GM21717 (cell line): ENCODE data around the gene C5.

Experiments
- ATAC-seq: cut with Tn5 transposase; IDR thresholded peaks from one replicate; pipeline ENCODE4 v1.9.1; 2021; ENCODE audit warnings: mild to moderate bottlenecking, moderate library complexity; ENCODE audit not compliant: unreplicated experiment

C5 gene

GRCh38 chr9:120927269-120928014, 122.6 kb downstream of the C5 start:
- ATAC-seq: no peak

DNA sequence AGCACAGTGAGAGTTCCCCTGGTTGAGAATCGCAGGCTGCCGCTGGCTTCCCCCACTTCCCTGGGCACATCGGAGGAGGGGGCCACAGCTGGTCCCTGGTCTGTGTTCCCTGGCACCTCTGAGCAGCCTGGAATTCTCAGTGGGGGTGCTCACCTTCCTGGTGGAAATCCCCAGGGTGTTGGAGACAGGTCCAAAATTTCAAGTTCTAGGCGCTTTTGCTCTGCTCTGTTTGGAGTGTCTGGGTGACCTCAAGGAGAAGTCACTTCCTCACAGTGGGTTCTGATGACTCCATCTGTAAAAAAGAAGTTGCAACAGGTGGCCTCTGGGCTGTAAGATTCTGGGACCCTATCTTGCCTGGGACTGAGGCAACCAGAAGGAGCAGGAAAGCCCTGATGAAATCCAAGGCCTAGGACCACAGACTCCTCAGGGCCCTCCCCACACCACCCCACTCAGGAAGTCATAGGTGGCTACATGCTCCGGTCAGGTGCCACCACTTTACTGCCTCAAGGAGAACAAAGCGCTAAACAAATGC, 123.6 kb downstream of the C5 start, which contains the start of gene TRAF1:
Gene TRAF1 (minus strand): TSS at position 400 of the 532 bp plus-strand sequence. CDS start 721 bp downstream, outside the sequence.
- ATAC-seq: peak; percentile 26

DNA sequence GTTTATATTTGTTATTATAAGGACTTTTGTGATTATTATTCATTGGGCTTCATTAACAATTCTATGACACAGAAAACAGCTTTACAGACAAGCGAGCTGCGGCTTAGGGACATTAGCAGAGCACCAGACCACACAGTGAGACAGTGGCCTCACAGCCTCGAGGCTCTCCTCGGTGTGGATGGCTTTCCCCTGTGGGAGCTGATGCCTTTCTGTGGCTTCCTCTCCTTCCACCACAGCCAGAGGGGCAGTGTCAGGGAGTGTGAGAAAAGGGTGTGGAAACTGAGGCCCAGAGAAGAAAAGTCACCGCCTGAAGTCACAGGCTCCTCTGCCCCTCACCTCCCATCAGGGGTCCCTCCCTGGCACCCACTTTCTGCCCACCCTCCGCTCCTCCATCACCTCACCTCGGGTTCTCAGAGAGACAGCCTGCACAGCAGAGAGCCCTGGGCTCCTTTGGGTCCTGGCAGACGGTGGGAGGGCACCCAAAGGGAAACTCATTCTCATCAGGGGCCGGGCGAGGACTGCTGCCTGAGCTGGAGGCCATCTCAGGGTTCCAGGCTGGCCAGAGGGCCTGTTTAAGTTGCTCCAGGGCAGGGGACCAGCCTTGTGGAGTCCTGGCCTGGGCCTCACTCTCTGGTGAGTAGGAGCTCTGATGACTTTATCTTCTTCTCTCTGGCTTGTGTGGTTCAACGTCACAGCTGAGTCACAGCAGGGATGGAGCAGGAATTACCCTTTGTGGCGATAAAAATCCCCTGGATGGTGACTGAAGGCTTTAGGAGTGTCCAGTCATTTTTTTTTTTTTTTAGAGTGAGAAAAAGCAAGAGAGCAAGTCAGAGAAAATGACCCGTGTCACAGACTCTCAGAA, 124.3 kb downstream of the C5 start:
- peak; percentile 42 for ATAC-seq

GRCh38 chr9:120924698-120925534, 125.2 kb downstream of the C5 start:
- ATAC-seq: no peak

DNA sequence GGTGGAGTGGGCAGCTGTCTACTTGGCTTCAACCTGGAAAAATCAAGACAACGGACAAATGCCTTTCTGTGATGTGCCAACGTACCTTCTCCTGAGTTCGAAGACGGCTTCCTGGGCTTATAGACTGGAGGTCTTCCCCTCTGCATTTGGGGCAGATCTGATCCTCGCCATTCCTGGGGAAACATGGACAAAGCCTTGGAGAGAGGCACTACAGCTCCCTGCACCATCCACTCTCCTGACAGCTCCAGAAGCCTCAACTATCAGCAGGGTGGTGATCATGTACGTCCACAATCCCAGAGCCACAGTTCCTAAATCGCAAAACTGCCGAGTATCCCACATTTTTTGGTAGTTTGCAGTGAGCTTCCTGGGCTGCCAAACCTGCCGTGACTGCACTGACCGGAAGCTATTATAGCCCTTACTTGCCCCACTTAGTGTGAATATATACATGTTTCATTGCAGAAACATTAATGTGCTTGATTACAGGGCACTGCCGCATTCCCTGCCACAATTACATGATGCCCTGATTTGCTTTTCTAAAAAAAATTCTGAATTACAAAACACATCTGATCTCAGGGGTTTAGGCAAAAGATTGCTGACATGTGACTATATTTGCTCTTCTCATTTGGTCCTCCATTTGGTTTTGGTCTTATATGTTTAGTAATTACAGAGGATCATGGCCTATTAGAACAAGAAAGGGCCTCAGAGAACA, 126.3 kb downstream of the C5 start:
- no peak for ATAC-seq

DNA sequence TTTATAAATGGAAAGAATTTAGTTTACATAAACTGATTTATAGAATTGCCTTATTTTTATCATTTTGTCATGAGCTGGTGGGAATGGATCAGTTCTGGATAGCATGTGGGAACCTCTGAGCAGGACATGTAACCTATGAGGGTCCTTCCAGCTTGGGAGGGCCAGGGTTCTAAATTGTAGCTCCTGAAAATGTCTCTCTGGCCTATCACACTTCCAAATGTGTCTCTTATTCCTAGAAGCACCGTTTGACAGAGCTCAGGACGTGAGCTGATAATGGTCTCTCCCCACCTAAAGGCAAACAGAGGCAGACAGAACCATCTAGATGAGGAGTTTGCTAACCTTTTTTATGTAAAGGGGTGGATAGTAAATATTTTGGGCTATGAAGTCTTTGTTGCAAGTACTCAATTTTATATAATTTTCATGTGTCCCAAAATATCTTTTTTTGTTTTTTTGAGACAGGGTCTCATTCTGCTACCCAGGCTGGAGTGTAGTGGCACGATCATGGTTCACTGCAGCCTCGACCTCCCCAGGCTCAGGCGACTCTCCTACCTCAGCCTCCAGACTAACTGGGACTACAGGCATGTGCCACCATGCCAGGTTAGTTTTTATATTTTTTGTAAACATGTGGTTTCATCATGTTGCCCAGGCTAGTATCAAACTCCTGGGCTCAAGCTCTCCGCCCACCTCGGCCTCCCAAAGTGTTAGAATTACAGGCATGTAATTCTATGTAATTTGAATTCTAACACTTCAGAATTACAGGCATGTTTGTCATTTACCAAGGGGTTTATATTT, 127.5 kb downstream of the C5 start:
- no peak for ATAC-seq

- no peak for ATAC-seq
Observed at GRCh38 chr9:120921661-120922181, 128.4 kb downstream of the C5 start.

- peak; percentile 28 for ATAC-seq
Observed at GRCh38 chr9:120920806-120921178, 129.3 kb downstream of the C5 start.

- ATAC-seq: no peak
Observed at GRCh38 chr9:120919843-120920805, 130.0 kb downstream of the C5 start.

DNA sequence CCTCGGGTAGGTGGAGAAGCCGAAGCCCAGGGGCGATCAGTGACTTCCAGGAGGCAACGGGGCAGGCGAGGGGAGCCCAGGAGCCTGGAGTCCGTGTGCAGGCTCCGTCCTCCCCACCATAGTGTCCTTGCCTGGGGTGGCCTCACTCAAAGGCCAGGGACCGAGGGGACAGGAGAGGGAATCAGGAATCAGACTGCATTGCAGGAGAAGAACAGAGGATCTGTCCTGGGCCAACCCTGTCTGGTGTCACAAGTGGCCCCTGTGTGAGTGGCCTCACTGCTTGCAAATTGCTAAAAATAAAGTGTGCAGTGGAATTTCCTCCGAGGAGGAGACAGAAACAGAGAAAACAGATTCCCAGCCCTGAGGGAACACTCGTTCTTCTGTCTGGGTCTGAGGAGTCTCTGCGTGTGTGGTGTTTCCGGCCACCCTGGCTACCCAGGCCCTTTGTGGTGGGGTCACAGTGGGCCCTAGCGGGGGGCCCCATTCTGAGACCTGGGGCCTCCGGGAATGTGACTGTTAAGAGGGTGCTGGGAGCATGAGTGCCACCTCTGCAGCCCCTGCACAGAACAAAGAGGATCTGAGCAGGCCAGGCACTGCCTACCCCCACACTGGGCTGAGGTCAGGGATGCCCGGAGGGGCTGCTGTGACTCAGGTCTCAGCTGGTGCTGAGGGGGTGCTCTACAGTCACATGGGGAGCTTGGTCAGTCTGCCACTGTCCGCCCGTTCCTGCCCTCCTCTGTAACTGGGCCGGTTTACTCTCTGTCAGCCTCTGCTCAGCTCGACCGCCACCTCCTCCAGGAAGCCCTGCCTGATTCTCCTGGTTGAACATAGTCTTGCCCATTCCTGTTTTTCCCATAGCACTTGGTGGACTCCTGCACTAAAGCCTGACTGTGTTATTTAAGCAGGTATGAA, 130.9 kb downstream of the C5 start:
- no peak for ATAC-seq

GRCh38 chr9:120917929-120918762, 131.9 kb downstream of the C5 start:
- ATAC-seq: no peak

DNA sequence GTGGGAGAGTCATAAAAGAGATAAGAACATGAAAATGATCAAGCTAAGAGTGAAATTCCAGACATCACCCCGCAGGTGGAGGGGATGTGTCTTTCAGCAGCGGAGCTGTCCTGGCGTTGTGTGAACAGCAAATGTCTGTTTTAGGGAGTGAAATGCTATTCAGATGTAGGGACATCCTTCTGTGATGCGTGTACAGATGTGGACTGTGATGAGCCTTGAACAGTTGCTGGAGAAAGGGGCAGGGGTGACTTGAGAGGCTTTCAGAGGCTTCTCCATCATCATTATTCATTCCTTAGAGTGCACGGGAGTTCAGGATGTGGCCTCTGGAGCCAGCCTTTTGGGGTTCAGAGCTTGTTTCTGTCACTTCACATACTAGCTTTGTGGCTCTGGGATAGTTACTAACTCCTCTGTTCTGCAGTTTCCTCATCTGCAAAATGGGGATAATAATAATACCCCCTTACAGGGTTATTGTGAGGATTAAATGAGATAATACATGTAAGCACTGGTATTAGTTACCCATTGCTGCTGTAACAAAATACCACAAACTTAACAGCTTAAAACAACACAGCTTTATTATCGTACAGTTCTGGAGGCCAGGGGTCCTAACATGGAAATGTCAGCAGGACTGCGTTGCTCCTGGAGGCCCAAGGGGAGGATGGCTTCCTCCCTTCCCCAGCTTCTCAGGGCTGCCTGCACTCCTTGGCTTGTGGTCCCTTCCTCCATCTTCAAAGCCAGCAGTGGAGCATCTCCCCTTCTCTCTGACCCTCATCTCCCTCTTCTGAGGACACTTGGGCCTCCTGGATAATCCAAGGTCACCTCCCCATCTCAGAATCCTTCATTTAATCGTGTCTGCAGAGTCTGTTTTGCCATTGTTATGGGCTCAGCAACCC, 132.8 kb downstream of the C5 start:
- ATAC-seq: no peak

DNA sequence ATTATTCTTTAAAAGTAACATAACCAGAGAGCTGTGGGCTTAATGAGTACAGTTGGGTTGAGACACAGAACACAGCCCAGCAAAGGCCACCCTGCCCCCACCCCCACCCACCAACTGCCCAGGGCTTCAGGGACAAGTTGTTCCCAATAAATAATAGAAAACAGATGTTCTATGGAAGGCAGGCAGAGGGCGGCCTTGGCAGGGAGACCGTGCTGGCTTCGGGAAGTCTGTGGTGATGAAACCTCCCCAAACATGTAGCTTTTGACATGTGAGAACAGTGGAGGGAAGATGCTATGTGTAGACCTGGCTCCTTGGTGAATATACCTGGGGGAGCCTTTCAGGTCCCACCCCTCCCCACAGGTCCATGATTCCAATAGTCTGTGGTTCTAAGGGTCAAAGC, 133.5 kb downstream of the C5 start:
- ATAC-seq: no peak

DNA sequence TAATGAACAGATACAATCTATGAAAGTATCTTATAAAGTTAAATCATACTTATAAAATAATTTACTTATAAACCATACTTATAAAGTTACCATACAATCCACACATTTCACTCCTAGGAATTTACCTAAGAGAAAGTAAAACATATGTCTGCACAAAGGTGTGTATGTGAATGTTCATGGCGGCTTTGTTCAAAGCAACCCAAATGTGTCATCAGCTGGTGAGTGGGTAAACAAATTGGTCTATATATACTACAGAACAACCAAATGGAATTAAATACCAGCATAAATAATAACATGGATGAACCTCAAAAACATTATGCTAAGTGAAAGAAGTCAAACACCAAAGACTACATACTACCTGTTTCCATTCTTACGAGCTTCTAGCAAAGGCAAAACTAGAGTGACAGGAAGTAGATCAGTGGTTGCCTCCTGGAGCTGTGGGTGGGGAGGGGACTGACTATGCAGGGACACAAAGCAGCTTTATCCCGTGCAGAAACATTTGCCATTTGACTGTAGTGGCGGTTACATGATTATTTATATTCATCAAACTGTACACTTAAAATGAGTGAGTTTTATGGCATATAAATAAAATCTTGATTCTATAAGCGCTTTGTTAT, 134.1 kb downstream of the C5 start:
- ATAC-seq: no peak

GRCh38 chr9:120914953-120915352, 135.1 kb downstream of the C5 start:
- no peak for ATAC-seq
